Esophagus muscularis mucosa (tissue), 2 donors: ENCODE measurements around the gene KCNQ1.

Experiments
- POLR2A ChIP-seq: fragments of 450-650 bp; IDR thresholded peaks from one replicate; pipeline ENCODE4 v1.6.1; 2017; ENCODE audit warnings: antibody characterized with exemption, moderate library complexity, mild to moderate bottlenecking, low read depth
- POLR2AphosphoS5 ChIP-seq, 2 donors: sonication (generic); formaldehyde crosslinking; IDR thresholded peaks; one replicate each; pipeline ENCODE4 v1.6.1; 2017; ENCODE audit warnings: antibody characterized with exemption in 2 of 2

GRCh38 chr11:2704896-2705606, 260.2 kb downstream of the KCNQ1 start:
- no peak for TF ChIP-seq POLR2AphosphoS5 (IDR thresholded peaks at IDR 0.05)
- TF ChIP-seq POLR2A: no peak
